GM15510 (cell line): Measurements from ENCODE around the gene CACNA1I.

Experiments
- POLR2A ChIP-seq: IDR thresholded peaks from 3 replicates; pipeline ENCODE4 v1.6.1; 2011; ENCODE audit warnings: borderline replicate concordance; ENCODE audit not compliant: insufficient read length; ENCODE audit errors: extremely low read depth

Gene CACNA1I

GRCh38 chr22:39731881-39732555 lies 161.5 kb downstream of the CACNA1I start:
- TF ChIP-seq POLR2A: no peak

- TF ChIP-seq POLR2A: no peak
Observed at GRCh38 chr22:39732625-39733024, 162.1 kb downstream of the CACNA1I start.

- TF ChIP-seq POLR2A: no peak
Observed at GRCh38 chr22:39733191-39733590, 162.6 kb downstream of the CACNA1I start.

GRCh38 chr22:39734866-39735265 lies 164.3 kb downstream of the CACNA1I start:
- no peak for TF ChIP-seq POLR2A

- TF ChIP-seq POLR2A: no peak
Observed at GRCh38 chr22:39735776-39736175, 165.2 kb downstream of the CACNA1I start.

- TF ChIP-seq POLR2A: no peak
Observed at GRCh38 chr22:39738746-39739145, 168.2 kb downstream of the CACNA1I start.
